Progenitor cell of endocrine pancreas (in vitro differentiated cells): ENCODE results near the gene TMEM218. TPM values are rescaled to one million over a fixed set of nuclear protein-coding genes. Genes with fewer than 3 reads are reported as not detected.

Source experiments
- DNase-seq: peaks from one replicate; pipeline ENCODE4 v3.0.0; 2021; ENCODE audit warnings: low spot score; ENCODE audit not compliant: unreplicated experiment
- H3K27ac Mint-ChIP-seq: 2 replicates; pipeline ENCODE4 v1.8.0; 2021; ENCODE audit warnings: mild to moderate bottlenecking, moderate library complexity, mixed read lengths
- H3K27me3 Mint-ChIP-seq: 2 replicates; pipeline ENCODE4 v1.8.0; 2021; ENCODE audit warnings: mixed read lengths
- H3K36me3 Mint-ChIP-seq: 2 replicates; pipeline ENCODE4 v1.8.0; 2022; ENCODE audit warnings: mixed read lengths; ENCODE audit not compliant: insufficient read depth
- H3K4me1 Mint-ChIP-seq: 2 replicates; pipeline ENCODE4 v1.8.0; 2021; ENCODE audit warnings: low read depth, mixed read lengths
- H3K4me3 Mint-ChIP-seq: 2 replicates; pipeline ENCODE4 v1.8.0; 2021; ENCODE audit warnings: low read depth, mild to moderate bottlenecking, moderate library complexity, mixed read lengths
- H3K9me3 Mint-ChIP-seq: 2 replicates; pipeline ENCODE4 v1.8.0; 2021; ENCODE audit warnings: low read depth, mixed read lengths
- CTCF ChIP-seq: fragments of 200-600 bp; sonication (generic); IDR thresholded peaks from one replicate; pipeline ENCODE4 v1.5.0; 2021; ENCODE audit warnings: antibody characterized with exemption, mild to moderate bottlenecking; ENCODE audit not compliant: unreplicated experiment
- total RNA-seq: library from RNA; stranded (reverse); gene quantifications from 2 replicates; pipeline ENCODE4 v1.2.1, GENCODE V29; 2021

TMEM218 gene
- total RNA-seq, 1 donor from 2014 or later, result 18.1 TPM

GRCh38 chr11:125083312-125084056, 27.9 kb downstream of the TMEM218 start:
- DNase-seq, result no peak
- Mint-ChIP-seq H3K9me3 (no peaks in the 10 kb centered on the region), H3K4me3 (no peak overlapping the region), H3K27ac (no peak overlapping the region), H3K27me3 (peaks cover 16% of the 10 kb centered on the region), H3K36me3 (no peaks in the 10 kb centered on the region), H3K4me1 (no peaks in the 10 kb centered on the region)
- TF ChIP-seq CTCF, result no peak

- no peaks in the 10 kb centered on the region for H3K4me1 Mint-ChIP-seq
- DNase-seq, result no peak
- H3K27ac Mint-ChIP-seq, result no peak overlapping the region
- no peak overlapping the region for H3K4me3 Mint-ChIP-seq
- TF ChIP-seq CTCF, result no peak
- H3K9me3 Mint-ChIP-seq, result no peaks in the 10 kb centered on the region
- no peaks in the 10 kb centered on the region for H3K36me3 Mint-ChIP-seq
- peaks cover 23% of the 10 kb centered on the region for H3K27me3 Mint-ChIP-seq
These were observed 28.7 kb downstream of the TMEM218 start for GRCh38 chr11:125082611-125083311.

GRCh38 chr11:125082040-125082439, 29.4 kb downstream of the TMEM218 start:
- H3K4me3 Mint-ChIP-seq, result no peak overlapping the region
- TF ChIP-seq CTCF, result no peak
- H3K36me3 Mint-ChIP-seq, result no peaks in the 10 kb centered on the region
- H3K27me3 Mint-ChIP-seq, result peaks cover 26% of the 10 kb centered on the region
- no peaks in the 10 kb centered on the region for H3K4me1 Mint-ChIP-seq
- H3K27ac Mint-ChIP-seq, result no peak overlapping the region
- no peak for DNase-seq
- H3K9me3 Mint-ChIP-seq, result no peaks in the 10 kb centered on the region

- Mint-ChIP-seq H3K36me3 (no peaks in the 10 kb centered on the region), H3K27me3 (peaks cover 21% of the 10 kb centered on the region), H3K9me3 (no peaks in the 10 kb centered on the region), H3K4me3 (no peak overlapping the region), H3K27ac (no peak overlapping the region), H3K4me1 (no peaks in the 10 kb centered on the region)
- DNase-seq, result no peak
- no peak for TF ChIP-seq CTCF
These were observed 30.2 kb downstream of the TMEM218 start for GRCh38 chr11:125081098-125081798.

GRCh38 chr11:125080531-125080911, 30.9 kb downstream of the TMEM218 start:
- DNase-seq, result no peak
- no peak overlapping the region for H3K4me3 Mint-ChIP-seq
- H3K27me3 Mint-ChIP-seq, result peaks cover 17% of the 10 kb centered on the region
- no peak overlapping the region for H3K27ac Mint-ChIP-seq
- no peaks in the 10 kb centered on the region for H3K9me3 Mint-ChIP-seq
- no peaks in the 10 kb centered on the region for H3K4me1 Mint-ChIP-seq
- no peaks in the 10 kb centered on the region for H3K36me3 Mint-ChIP-seq
- no peak for TF ChIP-seq CTCF
